Hepatocyte (in vitro differentiated cells): ENCODE measurements around the gene PDE4D.

Experiments used
- EZH2 ChIP-seq: fragments of 200-600 bp; sonication (generic); IDR thresholded peaks from 2 replicates; pipeline ENCODE4 v1.6.1; 2016; ENCODE audit warnings: antibody characterized with exemption, mild to moderate bottlenecking, borderline replicate concordance
- EZH2phosphoT487 ChIP-seq: fragments of 200-600 bp; sonication (generic); IDR thresholded peaks from one replicate; pipeline ENCODE4 v1.6.1; 2018; ENCODE audit warnings: antibody characterized with exemption, mild to moderate bottlenecking, low read depth, moderate library complexity; ENCODE audit not compliant: unreplicated experiment, severe bottlenecking

DNA sequence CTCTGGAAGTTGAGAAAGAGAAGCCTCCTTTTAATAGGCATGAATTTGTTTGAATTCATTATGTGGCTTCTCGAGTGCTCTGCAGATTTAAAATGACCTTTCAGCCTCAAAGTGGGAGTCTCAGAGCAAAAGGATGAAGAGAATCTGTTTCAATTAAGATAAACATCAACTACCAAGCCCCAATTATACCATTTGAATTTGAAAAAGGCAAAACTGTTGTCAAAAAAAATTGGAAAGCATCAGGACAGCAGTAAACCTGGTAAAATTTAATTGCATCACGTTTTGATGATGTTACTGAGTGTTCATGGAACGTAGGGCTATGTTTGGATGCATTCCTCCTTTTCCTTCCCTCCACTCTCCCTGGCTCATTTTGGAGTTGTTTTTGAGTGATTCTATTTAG, 637.2 kb downstream of the PDE4D start:
- TF ChIP-seq EZH2phosphoT487: no peak
- no peak for TF ChIP-seq EZH2
